ENCODE data around the gene IGSF23.
A peak's percentile ranks its signal among the peaks of the same experiment; 100 is the strongest.
"Not testable (repeated sequence)": the region's sequence is repeated elsewhere in the genome, so short reads cannot be mapped to it uniquely, and the experiment has no call there.

IGSF23 gene

DNA sequence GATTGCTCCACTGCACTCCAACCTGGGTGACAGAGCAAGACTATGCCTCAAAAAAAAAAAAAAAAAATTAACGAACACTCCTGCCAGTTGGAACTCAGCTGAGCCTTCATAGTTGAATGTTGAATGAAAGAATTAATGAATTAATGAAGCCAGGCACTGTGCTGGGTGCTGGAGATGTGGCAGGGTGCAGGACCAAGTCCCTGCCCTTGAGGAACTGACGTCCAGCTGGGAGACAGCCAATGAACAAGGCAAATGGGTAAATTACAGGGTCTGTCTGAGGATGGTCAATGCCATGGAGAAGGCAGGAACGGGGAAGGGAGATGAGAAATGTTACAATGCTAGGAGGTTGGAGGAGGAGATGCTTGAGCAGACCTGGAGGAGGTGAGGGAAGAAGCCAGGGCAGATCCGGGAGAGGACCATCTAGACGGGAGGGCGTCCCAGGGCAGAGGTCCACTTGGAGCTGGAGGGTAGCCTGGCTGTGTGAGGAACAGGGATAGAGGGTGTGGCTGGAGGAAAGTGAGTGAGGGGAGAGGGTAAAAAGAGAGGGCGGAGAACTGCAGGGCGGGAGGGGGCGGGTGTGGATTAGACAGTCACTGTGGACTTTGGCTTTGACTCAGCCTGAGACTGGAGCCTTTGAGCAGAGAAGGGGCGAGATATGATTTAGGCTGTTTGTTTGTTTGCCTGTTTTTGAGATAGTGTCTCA lies 16.8 kb upstream of the IGSF23 start:
- DNase-seq (ENCODE audit: insufficient read length, low spot score): no peak
- TF ChIP-seq POLR2A (IDR thresholded peaks at IDR 0.05; ENCODE audit: low read depth, low read length): no peak
- no peak for FAIRE-seq

- FAIRE-seq (no peak), DNase-seq (ENCODE audit: insufficient read length, low spot score) (no peak)
- no peak for TF ChIP-seq POLR2A (IDR thresholded peaks at IDR 0.05; ENCODE audit: low read depth, low read length)
Measured at GRCh38 chr19:44597131-44597491, 16.3 kb upstream of the IGSF23 start.

DNA sequence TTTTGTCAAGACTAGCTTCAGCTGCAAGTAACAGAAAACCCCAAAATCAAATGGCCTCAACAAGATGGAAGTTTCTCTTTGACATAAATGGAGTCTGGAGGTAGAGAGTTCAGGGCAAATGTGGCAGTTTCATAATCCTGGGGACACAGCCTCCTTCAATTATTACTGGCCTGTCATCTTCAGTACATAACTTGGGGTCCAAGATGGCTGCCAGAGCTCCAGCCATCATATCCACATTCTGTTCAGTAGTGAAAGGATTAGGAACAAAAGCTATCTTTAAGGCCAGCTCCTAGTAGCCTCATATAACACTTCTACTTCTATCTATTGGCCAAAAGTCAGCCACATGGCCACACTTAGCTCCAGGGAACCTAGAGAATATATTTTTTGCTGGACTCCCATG lies 15.0 kb upstream of the IGSF23 start:
- FAIRE-seq: no peak

GRCh38 chr19:44598880-44599279 lies 14.5 kb upstream of the IGSF23 start:
- FAIRE-seq (no peak), DNase-seq (ENCODE audit: insufficient read length, low spot score) (no peak)
- no peak for TF ChIP-seq POLR2A (IDR thresholded peaks at IDR 0.05; ENCODE audit: low read depth, low read length)

More for the DNA sequence above, 15.0 kb upstream of the IGSF23 start:
- no peak for TF ChIP-seq POLR2A (IDR thresholded peaks at IDR 0.05; ENCODE audit: low read depth, low read length)
- no peak for DNase-seq (ENCODE audit: insufficient read length, low spot score)

DNA sequence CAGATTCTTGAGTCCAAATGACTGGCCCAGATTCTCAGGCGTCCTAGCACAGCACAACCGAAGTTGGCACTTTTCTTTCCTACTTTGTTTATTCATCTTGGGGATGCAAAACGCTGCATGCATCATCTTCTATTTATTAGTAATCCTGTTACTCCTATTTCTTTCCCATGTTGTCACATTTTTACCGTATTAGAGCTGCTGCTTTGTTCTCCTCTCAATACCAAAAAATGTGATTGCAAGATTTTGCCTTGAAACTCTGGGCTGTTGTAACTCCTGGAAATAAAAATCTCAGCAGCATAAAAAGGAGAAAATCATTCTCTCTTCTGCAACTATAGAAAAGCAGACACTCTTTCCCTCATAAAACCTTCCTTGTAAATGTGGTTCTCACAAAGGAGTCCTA lies 12.9 kb upstream of the IGSF23 start:
- FAIRE-seq: no peak
- TF ChIP-seq POLR2A (IDR thresholded peaks at IDR 0.05; ENCODE audit: low read depth, low read length): no peak
- DNase-seq (ENCODE audit: insufficient read length, low spot score): no peak

GRCh38 chr19:44602081-44602480 lies 11.3 kb upstream of the IGSF23 start:
- no peak for DNase-seq (ENCODE audit: insufficient read length, low spot score)
- FAIRE-seq: no peak
- no peak for TF ChIP-seq POLR2A (IDR thresholded peaks at IDR 0.05; ENCODE audit: low read depth, low read length)

- DNase-seq (ENCODE audit: insufficient read length, low spot score): peak; percentile 52
- no peak for TF ChIP-seq POLR2A (IDR thresholded peaks at IDR 0.05; ENCODE audit: low read depth, low read length)
- no peak for FAIRE-seq
Measured at GRCh38 chr19:44603201-44603945, 10.0 kb upstream of the IGSF23 start.

DNA sequence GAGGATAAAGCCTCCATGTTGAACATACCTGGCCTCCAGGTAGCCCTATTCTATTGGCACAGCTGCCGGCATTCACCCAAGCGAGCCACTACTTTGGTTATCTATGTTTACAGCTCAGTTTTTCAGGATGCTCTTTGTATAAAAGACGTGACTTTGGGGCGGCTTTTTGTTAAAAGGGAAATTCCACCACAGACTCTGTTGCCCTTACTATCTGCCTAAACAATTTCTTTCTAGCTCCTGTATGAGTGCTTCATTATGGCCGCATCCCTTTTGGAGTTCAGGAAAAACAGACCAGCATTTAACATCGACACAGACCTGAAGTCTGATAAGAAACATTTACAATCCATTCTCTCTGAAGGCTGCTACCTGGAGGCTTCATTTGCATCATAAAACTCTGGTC lies 9.1 kb upstream of the IGSF23 start:
- FAIRE-seq: no peak
- no peak for TF ChIP-seq POLR2A (IDR thresholded peaks at IDR 0.05; ENCODE audit: low read depth, low read length)

GRCh38 chr19:44605547-44605946 lies 7.8 kb upstream of the IGSF23 start:
- DNase-seq (ENCODE audit: insufficient read length, low spot score) (no peak), FAIRE-seq (no peak)
- TF ChIP-seq POLR2A (IDR thresholded peaks at IDR 0.05; ENCODE audit: low read depth, low read length): no peak

More for the DNA sequence above, 9.1 kb upstream of the IGSF23 start:
- DNase-seq (ENCODE audit: insufficient read length, low spot score): no peak

DNA sequence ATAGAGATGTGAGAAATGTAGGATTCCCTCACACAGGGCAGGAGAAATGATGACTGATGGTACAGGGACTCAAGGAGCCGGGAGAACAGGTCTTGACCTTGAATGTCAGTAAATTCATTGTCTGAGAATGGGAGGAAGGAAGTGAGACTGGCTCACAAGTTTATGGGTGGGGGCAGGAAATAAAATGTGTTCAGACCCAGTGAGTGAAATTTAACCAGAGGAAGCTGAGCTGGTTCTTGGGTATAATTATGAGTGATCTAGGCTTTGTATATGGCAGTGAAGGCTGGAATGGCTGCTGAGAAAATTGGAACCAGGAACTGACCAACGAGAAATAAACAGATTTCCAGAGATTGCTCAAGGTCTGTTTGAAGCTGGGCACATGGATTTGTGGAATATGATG lies 6.3 kb upstream of the IGSF23 start:
- no peak for FAIRE-seq
- DNase-seq (ENCODE audit: insufficient read length, low spot score): no peak
- TF ChIP-seq POLR2A (IDR thresholded peaks at IDR 0.05; ENCODE audit: low read depth, low read length): no peak

- no peak for TF ChIP-seq POLR2A (IDR thresholded peaks at IDR 0.05; ENCODE audit: low read depth, low read length)
- FAIRE-seq: no peak
Measured at GRCh38 chr19:44607917-44608316, 5.4 kb upstream of the IGSF23 start.

DNA sequence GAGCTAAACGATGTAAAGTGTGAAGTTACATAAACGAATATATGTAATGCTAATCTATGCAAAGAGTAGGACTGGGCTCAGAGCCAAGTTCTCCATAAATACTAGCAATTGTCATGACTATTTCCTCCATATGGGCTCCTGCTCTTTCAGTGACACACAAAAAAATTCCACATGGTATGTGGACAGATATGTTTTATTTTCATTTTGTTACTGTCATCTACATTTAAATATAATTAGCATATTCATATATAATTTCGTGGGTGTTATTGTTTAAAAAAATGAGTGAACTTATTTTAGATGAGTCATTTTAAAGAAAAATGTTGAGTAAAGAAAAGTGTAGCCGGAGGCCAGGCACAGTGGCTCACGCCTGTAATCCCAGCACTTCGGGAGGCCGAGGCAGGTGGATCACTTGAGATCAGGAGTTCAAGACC lies 5.0 kb upstream of the IGSF23 start:
- no peak for TF ChIP-seq POLR2A (IDR thresholded peaks at IDR 0.05; ENCODE audit: low read depth, low read length)
- no peak for DNase-seq (ENCODE audit: insufficient read length, low spot score)
- FAIRE-seq: no peak

More at GRCh38 chr19:44607917-44608316, 5.4 kb upstream of the IGSF23 start:
- no peak for DNase-seq (ENCODE audit: insufficient read length, low spot score)

- DNase-seq (ENCODE audit: insufficient read length, low spot score): no peak
- no peak for TF ChIP-seq POLR2A (IDR thresholded peaks at IDR 0.05; ENCODE audit: low read depth, low read length)
- FAIRE-seq: no peak
Measured at GRCh38 chr19:44609219-44609618, 4.1 kb upstream of the IGSF23 start.

GRCh38 chr19:44610497-44610896 lies 2.9 kb upstream of the IGSF23 start:
- not testable (repeated sequence) for FAIRE-seq

DNA sequence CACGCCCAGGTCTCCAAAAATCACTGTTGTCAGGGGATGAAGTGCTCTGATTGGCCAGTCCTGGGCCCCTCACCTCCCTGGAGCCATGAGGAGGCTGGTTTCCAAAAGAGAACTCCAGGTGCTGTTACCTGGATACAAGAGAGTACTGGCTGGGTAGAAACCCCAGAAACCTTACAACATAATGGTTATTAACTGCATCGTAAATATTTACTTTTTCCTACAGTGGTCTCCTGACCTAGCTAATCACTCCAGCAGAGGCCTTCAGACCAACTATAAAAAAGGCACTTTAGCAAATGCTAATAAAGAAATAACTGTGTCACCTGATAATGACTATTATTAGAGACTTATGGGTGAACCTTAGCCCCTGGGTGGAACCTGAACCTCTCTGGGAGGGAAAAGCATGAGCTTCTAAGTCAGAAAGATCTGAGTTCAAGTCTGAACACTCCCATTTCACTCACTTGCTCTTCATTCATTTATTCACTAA lies 1.5 kb upstream of the IGSF23 start:
- FAIRE-seq: no peak
- DNase-seq (ENCODE audit: insufficient read length, low spot score): no peak
- TF ChIP-seq POLR2A (IDR thresholded peaks at IDR 0.05; ENCODE audit: low read depth, low read length): no peak

More at GRCh38 chr19:44610497-44610896, 2.9 kb upstream of the IGSF23 start:
- not testable (repeated sequence) for DNase-seq (ENCODE audit: insufficient read length, low spot score)
